A673 (cell line): ENCODE measurements around the gene MXRA7. TPM values are rescaled to one million over a fixed set of nuclear protein-coding genes. Genes with fewer than 3 reads are reported as not detected.

Experiments
- BruUV-seq: library from RNA; stranded (reverse); fragments of 400-500 nt; replicated peaks from 2 replicates; lab custom pipeline; 2021; lab: Mats Ljungman, UMichigan
- CTCF ChIA-PET: fragments of 300-600 bp; sonication (Branson Sonifier 250); formaldehyde crosslinking; loops from one replicate; lab custom pipeline; 2022; ENCODE audit warnings: antibody characterized with exemption; lab: Charles Lee
- POLR2A ChIA-PET: fragments of 300-600 bp; sonication (Branson Sonifier 250); formaldehyde crosslinking; loops from one replicate; lab custom pipeline; 2022; ENCODE audit warnings: antibody characterized with exemption; ENCODE audit not compliant: low non-redundant PET; lab: Charles Lee
- DNase-seq: peaks from one replicate; pipeline ENCODE4 v3.0.0-alpha.2; 2015; ENCODE audit warnings: low spot score
- H3K27ac ChIP-seq: fragments of 200-600 bp; sonication (generic); 2 replicates; pipeline ENCODE4 v1.5.1; 2016; ENCODE audit warnings: mixed run types, low read depth, mild to moderate bottlenecking, mixed read lengths, antibody characterized with exemption, low read length; ENCODE audit not compliant: poor library complexity, severe bottlenecking
- H3K27me3 ChIP-seq: fragments of 200-600 bp; sonication (generic); replicated peaks from 2 replicates; pipeline ENCODE4 v1.6.1; 2017; ENCODE audit warnings: mixed run types, low read depth, mild to moderate bottlenecking, mixed read lengths, antibody characterized with exemption, low read length; ENCODE audit not compliant: insufficient read depth, poor library complexity
- H3K36me3 ChIP-seq: fragments of 200-600 bp; sonication (generic); 2 replicates; pipeline ENCODE4 v1.6.1; 2016; ENCODE audit warnings: mixed run types, mild to moderate bottlenecking, mixed read lengths, antibody characterized with exemption, low read length; ENCODE audit not compliant: insufficient read depth, poor library complexity, severe bottlenecking
- H3K4me1 ChIP-seq: fragments of 200-600 bp; sonication (generic); 2 replicates; pipeline ENCODE4 v1.6.1; 2017; ENCODE audit warnings: mixed run types, mild to moderate bottlenecking, mixed read lengths, antibody characterized with exemption, low read length; ENCODE audit not compliant: insufficient read depth, poor library complexity, severe bottlenecking
- H3K4me3 ChIP-seq: fragments of 200-600 bp; sonication (generic); 2 replicates; pipeline ENCODE4 v1.5.1; 2016; ENCODE audit warnings: low read depth, mixed run types, mild to moderate bottlenecking, mixed read lengths, low read length; ENCODE audit not compliant: poor library complexity, severe bottlenecking
- H3K9me3 ChIP-seq: fragments of 200-600 bp; sonication (generic); 2 replicates; pipeline ENCODE4 v1.6.1; 2016; ENCODE audit warnings: mixed run types, low read depth, mild to moderate bottlenecking, mixed read lengths, antibody characterized with exemption, low read length; ENCODE audit not compliant: poor library complexity, severe bottlenecking
- CTCF ChIP-seq: fragments of 300-800, 200-600 bp; sonication (generic); conservative IDR thresholded peaks from 2 replicates; pipeline ENCODE4 v1.5.1; 2017; ENCODE audit warnings: low read depth, mild to moderate bottlenecking, antibody characterized with exemption, low read length, moderate library complexity, mixed read lengths
- EZH2 ChIP-seq: fragments of 200-600 bp; sonication (generic); IDR thresholded peaks from 2 replicates; pipeline ENCODE4 v1.6.1; 2017; ENCODE audit warnings: borderline replicate concordance, low read depth, mild to moderate bottlenecking, mixed read lengths, antibody characterized with exemption, low read length; ENCODE audit not compliant: poor library complexity, severe bottlenecking
- intact Hi-C: fragments of 100-400 bp; cut with micrococcal nuclease; formaldehyde crosslinking; loops from one replicate; pipeline ENCODE4 v1.10.0; 2022; ENCODE audit not compliant: unreplicated experiment
- total RNA-seq: library from RNA; stranded (reverse); gene quantifications from 2 replicates; pipeline ENCODE4 v1.2.3, GENCODE V29; 2021

Gene MXRA7
- total RNA-seq, 1 experiment from 2014 or later, result 61.5 TPM

- no peak for DNase-seq
- peaks cover 6% of the 10 kb centered on the region for H3K36me3 ChIP-seq
- no peaks in the 10 kb centered on the region for H3K27me3 ChIP-seq
- intact Hi-C loops, result loop anchor here (5.0 kb wide), 1 partner anchor 162 kb away; no protein-coding TSS in a partner anchor
- ChIA-PET POLR2A (no interaction called here), CTCF (interaction anchor here (0.9 kb wide), 1 partner anchor 218 kb away, joined by 3 read pairs; no protein-coding TSS in a partner anchor)
- no peaks in the 10 kb centered on the region for H3K9me3 ChIP-seq
- no peaks in the 10 kb centered on the region for H3K4me1 ChIP-seq
- BruUV-seq, result no TSS peak
- no peak overlapping the region for H3K27ac ChIP-seq
- TF ChIP-seq CTCF, result no peak
- no peak for TF ChIP-seq EZH2
- H3K4me3 ChIP-seq, result no peak overlapping the region
These were observed 26.0 kb downstream of the MXRA7 start for GRCh38 chr17:76684756-76685155.

- H3K4me3 ChIP-seq, result no peak overlapping the region
- no peaks in the 10 kb centered on the region for H3K9me3 ChIP-seq
- ChIA-PET POLR2A (no interaction called here), CTCF (interaction anchor here (0.6 to 0.9 kb wide), 4 partner anchors 25 to 482 kb away, joined by 3 to 16 read pairs (median 6); partner anchors contain the start of gene PRCD)
- intact Hi-C loops, result loop anchor here (5.0 kb wide), 1 partner anchor 162 kb away; no protein-coding TSS in a partner anchor
- BruUV-seq, result no TSS peak
- peaks cover 6% of the 10 kb centered on the region for H3K36me3 ChIP-seq
- H3K27me3 ChIP-seq, result no peaks in the 10 kb centered on the region
- no peak for DNase-seq
- H3K4me1 ChIP-seq, result no peaks in the 10 kb centered on the region
- no peak for TF ChIP-seq EZH2
- no peak for TF ChIP-seq CTCF
- H3K27ac ChIP-seq, result no peak overlapping the region
These were observed 26.6 kb downstream of the MXRA7 start for GRCh38 chr17:76683921-76684745.

- H3K36me3 ChIP-seq, result peaks cover 6% of the 10 kb centered on the region
- CTCF ChIA-PET, result no interaction called here
These were observed 27.6 kb downstream of the MXRA7 start for GRCh38 chr17:76683011-76683755.

More at GRCh38 chr17:76683011-76683755, 27.6 kb downstream of the MXRA7 start:
- BruUV-seq, result no TSS peak
- POLR2A ChIA-PET, result no interaction called here
- DNase-seq, result no peak
- intact Hi-C loops, result loop anchor here (5.0 kb wide), 1 partner anchor 161 kb away; no protein-coding TSS in a partner anchor
- Histone ChIP-seq H3K27me3 (no peaks in the 10 kb centered on the region), H3K27ac (no peak overlapping the region), H3K4me1 (no peaks in the 10 kb centered on the region), H3K9me3 (no peaks in the 10 kb centered on the region), H3K4me3 (no peak overlapping the region)
- peak; percentile 34 for TF ChIP-seq CTCF
- no peak for TF ChIP-seq EZH2
